ENCODE data around the gene KCTD5. TPM values are rescaled to one million over a fixed set of nuclear protein-coding genes. Genes with fewer than 3 reads are reported as not detected.

The KCTD5 gene
- total RNA-seq, 1 donor = 16.4 TPM

- TF ChIP-seq CTCF (IDR thresholded peaks at IDR 0.05; ENCODE audit: insufficient read depth, low read length) = no peak
- no peak overlapping the region for H3K4me3 ChIP-seq (ENCODE audit: low read depth, low read length)
- no peak for DNase-seq (ENCODE audit: low read depth)
These were observed 29.7 kb downstream of the KCTD5 start for GRCh38 chr16:2712063-2712441.

GRCh38 chr16:2712546-2712945 lies 30.2 kb downstream of the KCTD5 start:
- TF ChIP-seq CTCF (IDR thresholded peaks at IDR 0.05; ENCODE audit: insufficient read depth, low read length) = no peak
- DNase-seq (ENCODE audit: low read depth) = no peak
- no peak overlapping the region for H3K4me3 ChIP-seq (ENCODE audit: low read depth, low read length)

GRCh38 chr16:2713523-2713922 lies 31.2 kb downstream of the KCTD5 start:
- no peak for DNase-seq (ENCODE audit: low read depth)
- no peak overlapping the region for H3K4me3 ChIP-seq (ENCODE audit: low read depth, low read length)
- no peak for TF ChIP-seq CTCF (IDR thresholded peaks at IDR 0.05; ENCODE audit: insufficient read depth, low read length)

GRCh38 chr16:2713985-2714774 lies 31.9 kb downstream of the KCTD5 start:
- H3K4me3 ChIP-seq (ENCODE audit: low read depth, low read length) = no peak overlapping the region
- TF ChIP-seq CTCF (IDR thresholded peaks at IDR 0.05; ENCODE audit: insufficient read depth, low read length) = no peak
- no peak for DNase-seq (ENCODE audit: low read depth)

- no peak for DNase-seq (ENCODE audit: low read depth)
- H3K4me3 ChIP-seq (ENCODE audit: low read depth, low read length) = no peak overlapping the region
- no peak for TF ChIP-seq CTCF (IDR thresholded peaks at IDR 0.05; ENCODE audit: insufficient read depth, low read length)
These were observed 32.7 kb downstream of the KCTD5 start for GRCh38 chr16:2715064-2715463.

GRCh38 chr16:2715519-2715918 lies 33.2 kb downstream of the KCTD5 start:
- peak; percentile 33 for DNase-seq (ENCODE audit: low read depth)
- H3K4me3 ChIP-seq (ENCODE audit: low read depth, low read length) = peak overlapping the region; percentile 37
- TF ChIP-seq CTCF (IDR thresholded peaks at IDR 0.05; ENCODE audit: insufficient read depth, low read length) = no peak

Measured in fibroblast of the aortic adventitia (primary cell).